Mesenchymal stem cell (in vitro differentiated cells and primary cell): ENCODE data around the gene AACS.

Source experiments
- DNase-seq: peaks from one replicate; pipeline ENCODE4 v3.0.0-alpha.2; 2013
- H2AFZ ChIP-seq: one replicate; pipeline ENCODE4 v1.6.1; 2013; ENCODE audit warnings: low read depth, mild to moderate bottlenecking, control low read depth, inconsistent platforms, low read length, moderate library complexity
- H2AK5ac ChIP-seq: 2 replicates; pipeline ENCODE4 v1.6.1; 2013; ENCODE audit warnings: low read length, moderate library complexity, mild to moderate bottlenecking, inconsistent platforms; ENCODE audit not compliant: severe bottlenecking
- H2BK120ac ChIP-seq: one replicate; pipeline ENCODE4 v1.6.1; 2013; ENCODE audit warnings: low read depth, mild to moderate bottlenecking, inconsistent platforms, low read length, moderate library complexity
- H2BK12ac ChIP-seq, 2 experiments: one replicate each; pipeline ENCODE4 v1.6.1; 2013; ENCODE audit warnings: inconsistent platforms in 2 of 2, low read length in 2 of 2, mild to moderate bottlenecking in 2 of 2, moderate library complexity in 2 of 2, control low read depth in 1 of 2
- H2BK15ac ChIP-seq: one replicate; pipeline ENCODE4 v1.6.1; 2013; ENCODE audit warnings: mild to moderate bottlenecking, low read depth, inconsistent platforms; ENCODE audit not compliant: poor library complexity, severe bottlenecking
- H2BK5ac ChIP-seq: 2 replicates; pipeline ENCODE4 v1.6.1; 2013; ENCODE audit warnings: low read depth, mild to moderate bottlenecking, low read length, control low read depth, inconsistent platforms; ENCODE audit not compliant: poor library complexity, severe bottlenecking
- H3K14ac ChIP-seq, 2 experiments: one replicate each; pipeline ENCODE4 v1.6.1; 2013; ENCODE audit warnings: inconsistent platforms in 2 of 2, low read length in 2 of 2, control low read depth in 1 of 2, mild to moderate bottlenecking in 1 of 2, moderate library complexity in 1 of 2
- H3K18ac ChIP-seq, 2 experiments: one replicate each; pipeline ENCODE4 v1.6.1; 2013; ENCODE audit warnings: inconsistent platforms in 2 of 2, low read length in 2 of 2, control low read depth in 1 of 2, low read depth in 1 of 2, mild to moderate bottlenecking in 1 of 2
- H3K23ac ChIP-seq, 2 experiments: one replicate each; pipeline ENCODE4 v1.6.1; 2013; ENCODE audit warnings: inconsistent platforms in 2 of 2, low read length in 2 of 2, mild to moderate bottlenecking in 2 of 2, moderate library complexity in 2 of 2, control low read depth in 1 of 2
- H3K27ac ChIP-seq: 2 replicates; pipeline ENCODE4 v1.5.1; 2013; ENCODE audit warnings: mild to moderate bottlenecking, moderate library complexity, low read length, control low read depth, inconsistent platforms; ENCODE audit not compliant: poor library complexity, severe bottlenecking
- H3K27me3 ChIP-seq, 2 experiments: 2 replicates each; pipeline versions ENCODE4 v1.6.1 to v1.7.0; 2013; ENCODE audit warnings: low read length in 2 of 2, mild to moderate bottlenecking in 2 of 2, moderate library complexity in 2 of 2, control low read depth in 1 of 2, inconsistent platforms in 1 of 2; ENCODE audit not compliant: control insufficient read depth in 1 of 2, insufficient read depth in 1 of 2
- H3K36me3 ChIP-seq, 2 experiments: 2 replicates each; pipeline versions ENCODE4 v1.6.1 to v1.7.0; 2013; ENCODE audit warnings: low read length in 2 of 2, control low read depth in 1 of 2, inconsistent platforms in 1 of 2, low read depth in 1 of 2, mild to moderate bottlenecking in 1 of 2; ENCODE audit not compliant: insufficient read depth in 2 of 2, control insufficient read depth in 1 of 2
- H3K4ac ChIP-seq, 2 experiments: one replicate each; pipeline ENCODE4 v1.6.1; 2013; ENCODE audit warnings: inconsistent platforms in 2 of 2, low read length in 2 of 2, mild to moderate bottlenecking in 2 of 2, moderate library complexity in 2 of 2, control low read depth in 1 of 2, low read depth in 1 of 2
- H3K4me1 ChIP-seq: 2 replicates; pipeline ENCODE4 v1.6.1; 2013; ENCODE audit warnings: low read depth, low read length, control low read depth; ENCODE audit not compliant: control insufficient read depth, insufficient read depth
- H3K4me2 ChIP-seq: 2 replicates; pipeline ENCODE4 v1.6.1; 2013; ENCODE audit warnings: low read length, mild to moderate bottlenecking, inconsistent platforms; ENCODE audit not compliant: poor library complexity, severe bottlenecking
- H3K4me3 ChIP-seq, 2 experiments: 2 replicates each; pipeline versions ENCODE4 v1.5.1 to v1.7.0; 2013; ENCODE audit warnings: low read length in 2 of 2, mild to moderate bottlenecking in 2 of 2, control low read depth in 1 of 2, low read depth in 1 of 2; ENCODE audit not compliant: insufficient read depth in 1 of 2
- H3K79me1 ChIP-seq: replicated peaks from 2 replicates; pipeline ENCODE4 v1.6.1; 2013; ENCODE audit warnings: mild to moderate bottlenecking, control low read depth, low read length, inconsistent platforms; ENCODE audit not compliant: poor library complexity, severe bottlenecking
- H3K9ac ChIP-seq: 2 replicates; pipeline ENCODE4 v1.7.0; 2013; ENCODE audit warnings: mild to moderate bottlenecking, low read length, moderate library complexity
- H3K9me3 ChIP-seq: 2 replicates; pipeline ENCODE4 v1.7.0; 2013; ENCODE audit warnings: mild to moderate bottlenecking, low read length; ENCODE audit not compliant: control insufficient read depth
- H4K8ac ChIP-seq: one replicate; pipeline ENCODE4 v1.6.1; 2013; ENCODE audit warnings: inconsistent platforms, mild to moderate bottlenecking, low read length, moderate library complexity
- H4K91ac ChIP-seq: one replicate; pipeline ENCODE4 v1.6.1; 2013; ENCODE audit warnings: mild to moderate bottlenecking, low read length, inconsistent platforms
- WGBS: methylation state at CpG from one replicate; pipeline ENCODE4 v1.1.7; 2013; ENCODE audit warnings: mixed read lengths; 5-methylcytosine and 5-hydroxymethylcytosine counted together

Gene AACS

DNA sequence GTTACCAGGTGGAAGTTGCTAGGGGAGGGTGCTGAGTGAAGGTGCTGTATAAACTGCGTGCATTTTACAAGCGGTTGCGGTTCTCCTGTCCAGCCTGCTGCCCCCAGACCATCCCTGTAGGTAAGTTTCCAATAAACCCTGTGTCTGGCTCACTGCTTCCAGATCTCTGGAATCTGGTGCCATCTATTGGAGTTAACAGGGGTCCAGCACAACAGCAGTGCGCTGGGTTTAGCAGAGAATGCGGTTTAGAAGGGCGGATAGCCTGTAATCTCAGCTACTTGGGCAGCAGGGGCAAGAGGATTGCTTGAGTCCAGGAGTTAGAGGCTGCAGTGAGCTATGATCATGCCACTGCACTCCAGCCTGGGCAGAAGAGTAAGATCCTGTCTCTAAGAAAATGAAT, 4.9 kb downstream of the AACS start:
- Histone ChIP-seq H3K27me3 (no peaks in the 10 kb centered on the region), H2BK120ac (no peak overlapping the region)
- whole genome bisulfite sequencing, result 92% methylated on average over 6 of the region's 6 CpGs

DNA sequence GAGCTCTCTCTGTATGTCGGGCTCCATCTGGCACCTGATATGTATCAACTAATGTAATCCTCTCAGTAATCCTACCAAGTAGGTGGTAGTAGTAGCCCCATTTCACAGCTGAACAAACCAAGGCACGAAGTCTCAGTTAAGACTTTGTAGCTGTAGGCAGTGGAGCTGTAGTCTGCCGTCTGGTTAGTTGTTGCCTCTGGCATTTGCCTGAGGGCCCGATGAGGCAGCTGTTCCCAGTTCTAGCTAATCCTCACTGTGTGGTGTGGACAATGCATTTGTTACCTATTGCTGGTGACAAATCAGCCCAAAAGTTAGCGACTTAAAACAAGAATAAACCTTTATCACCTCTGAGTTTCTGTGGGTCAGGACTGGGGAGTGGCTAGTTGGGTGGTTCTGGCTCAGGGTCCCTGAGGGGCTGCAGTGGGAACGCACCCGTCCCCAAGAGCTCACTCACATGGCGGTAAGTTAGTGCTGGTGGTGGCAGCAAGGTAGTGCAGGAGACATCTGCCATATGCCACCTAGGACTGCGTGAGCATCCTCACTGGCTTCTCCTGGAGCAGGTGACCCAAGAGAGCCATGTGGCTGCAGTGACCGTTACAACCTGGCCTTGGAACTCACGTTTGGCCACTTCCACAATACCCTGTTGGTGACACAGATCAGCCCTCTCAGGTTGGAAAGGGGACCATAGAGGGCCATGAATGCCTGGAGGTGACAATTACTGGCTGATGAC, 5.6 kb downstream of the AACS start:
- H4K8ac ChIP-seq, result no peak overlapping the region
- no peak overlapping the region for H3K9ac ChIP-seq

More for the DNA sequence above, 4.9 kb downstream of the AACS start:
- H3K4me2 ChIP-seq, result no peak overlapping the region
- no peak overlapping the region for H3K14ac ChIP-seq
- H3K36me3 ChIP-seq, result peaks cover 3 to 24% of the 10 kb centered on the region in 2 experiments
- peak overlapping the region in 1 of 2 experiments; percentile 38 for H3K23ac ChIP-seq
- no peak overlapping the region for H3K4ac ChIP-seq
- no peak overlapping the region for H3K18ac ChIP-seq
- no peak for DNase-seq
- H3K9ac ChIP-seq, result no peak overlapping the region
- no peaks in the 10 kb centered on the region for H3K9me3 ChIP-seq
- no peak overlapping the region for H2AFZ ChIP-seq
- H2BK12ac ChIP-seq, result no peak overlapping the region
- H3K79me1 ChIP-seq, result peaks cover 47% of the 10 kb centered on the region
- no peak overlapping the region for H4K8ac ChIP-seq
- no peak overlapping the region for H3K27ac ChIP-seq
- no peak overlapping the region for H2AK5ac ChIP-seq
- no peak overlapping the region for H3K4me3 ChIP-seq
- H2BK15ac ChIP-seq, result no peak overlapping the region
- peaks cover 23% of the 10 kb centered on the region for H3K4me1 ChIP-seq
- no peak overlapping the region for H4K91ac ChIP-seq
- H2BK5ac ChIP-seq, result no peak overlapping the region

DNA sequence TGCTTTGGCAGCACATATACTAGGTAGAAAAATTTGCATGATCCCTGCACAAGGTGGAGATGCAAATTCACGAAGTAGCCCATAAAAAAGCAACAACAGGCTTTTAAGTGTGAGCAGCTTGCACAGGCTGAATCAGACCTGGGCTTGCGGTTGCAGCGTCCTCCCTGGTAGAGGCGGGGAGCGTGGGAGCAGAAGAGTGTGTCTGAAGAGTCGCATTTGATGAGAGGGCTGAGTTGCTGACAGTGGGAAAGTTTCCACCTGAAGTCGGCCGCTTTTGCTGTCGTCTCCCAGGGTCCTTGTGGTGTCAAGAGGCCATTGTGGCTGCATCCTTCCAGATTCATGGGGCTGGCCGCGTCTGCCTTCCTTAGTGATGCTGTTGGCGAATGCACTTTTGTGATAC, 6.2 kb downstream of the AACS start:
- no peaks in the 10 kb centered on the region for H3K27me3 ChIP-seq
- H2BK120ac ChIP-seq, result no peak overlapping the region
- no peak overlapping the region for H2AFZ ChIP-seq
- no peak overlapping the region for H3K27ac ChIP-seq
- no peak overlapping the region for H3K4me2 ChIP-seq
- H3K4ac ChIP-seq, result no peak overlapping the region
- no peak overlapping the region for H3K23ac ChIP-seq
- no peak overlapping the region for H3K9ac ChIP-seq
- H3K4me3 ChIP-seq, result no peak overlapping the region
- no peak overlapping the region for H2BK12ac ChIP-seq
- no peak overlapping the region for H4K8ac ChIP-seq
- no peak overlapping the region for H4K91ac ChIP-seq
- H2BK15ac ChIP-seq, result no peak overlapping the region
- no peak overlapping the region for H2BK5ac ChIP-seq
- 97% methylated on average over 12 of the region's 12 CpGs for WGBS
- H2AK5ac ChIP-seq, result no peak overlapping the region
- H3K79me1 ChIP-seq, result peaks cover 42% of the 10 kb centered on the region
- H3K9me3 ChIP-seq, result no peaks in the 10 kb centered on the region
- H3K18ac ChIP-seq, result no peak overlapping the region
- DNase-seq, result no peak
- peaks cover 10 to 30% of the 10 kb centered on the region in 2 experiments for H3K36me3 ChIP-seq
- peaks cover 16% of the 10 kb centered on the region for H3K4me1 ChIP-seq
- no peak overlapping the region for H3K14ac ChIP-seq

More for the DNA sequence above, 5.6 kb downstream of the AACS start:
- Histone ChIP-seq H3K79me1 (peaks cover 45% of the 10 kb centered on the region), H3K27me3 (no peaks in the 10 kb centered on the region), H2AK5ac (no peak overlapping the region), H3K4me2 (no peak overlapping the region), H3K14ac (no peak overlapping the region), H3K4me1 (peaks cover 20% of the 10 kb centered on the region), H3K9me3 (no peaks in the 10 kb centered on the region), H2BK15ac (no peak overlapping the region), H2AFZ (no peak overlapping the region), H3K4ac (no peak overlapping the region), H3K36me3 (peaks cover 4 to 24% of the 10 kb centered on the region in 2 experiments), H3K27ac (no peak overlapping the region), H2BK12ac (no peak overlapping the region), H2BK120ac (no peak overlapping the region), H3K4me3 (no peak overlapping the region), H3K23ac (no peak overlapping the region), H3K18ac (no peak overlapping the region), H2BK5ac (no peak overlapping the region), H4K91ac (no peak overlapping the region)
- no peak for DNase-seq
- 97% methylated on average over 11 of the region's 11 CpGs for WGBS

DNA sequence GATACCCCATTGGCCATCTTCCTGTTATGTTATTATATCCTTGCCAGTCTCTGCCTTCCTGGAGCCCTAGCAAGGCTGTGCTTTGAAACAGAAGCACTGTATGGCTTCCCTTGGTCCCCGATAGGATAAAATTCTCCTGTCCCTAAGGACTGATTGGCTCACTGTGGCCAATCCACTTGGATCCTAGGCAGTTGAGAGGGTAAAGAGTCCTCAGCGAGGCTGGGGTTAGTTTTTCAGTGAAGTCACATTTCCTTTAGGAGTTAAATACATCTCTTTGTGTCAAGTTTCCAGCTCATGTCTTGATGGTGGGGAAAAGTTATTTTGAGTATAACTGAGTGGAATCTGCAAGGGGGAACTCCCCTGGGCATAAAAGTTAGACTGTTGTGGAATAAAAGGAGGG, 7.3 kb downstream of the AACS start:
- Histone ChIP-seq H4K91ac (no peak overlapping the region), H3K4ac (no peak overlapping the region), H2BK5ac (no peak overlapping the region), H3K14ac (no peak overlapping the region), H3K79me1 (peaks cover 42% of the 10 kb centered on the region), H4K8ac (no peak overlapping the region), H3K9me3 (no peaks in the 10 kb centered on the region), H3K4me2 (no peak overlapping the region), H3K23ac (no peak overlapping the region), H2AK5ac (no peak overlapping the region), H3K27me3 (no peaks in the 10 kb centered on the region), H2AFZ (no peak overlapping the region), H3K4me1 (peaks cover 8% of the 10 kb centered on the region), H3K4me3 (no peak overlapping the region), H3K36me3 (peaks cover 13 to 35% of the 10 kb centered on the region in 2 experiments), H3K27ac (no peak overlapping the region), H2BK12ac (no peak overlapping the region), H2BK120ac (no peak overlapping the region), H3K18ac (no peak overlapping the region), H2BK15ac (no peak overlapping the region), H3K9ac (no peak overlapping the region)
- no peak for DNase-seq
- 96% methylated on average over 2 of the region's 2 CpGs for WGBS
